ENCODE results near the gene SSNA1.

Gene SSNA1

DNA sequence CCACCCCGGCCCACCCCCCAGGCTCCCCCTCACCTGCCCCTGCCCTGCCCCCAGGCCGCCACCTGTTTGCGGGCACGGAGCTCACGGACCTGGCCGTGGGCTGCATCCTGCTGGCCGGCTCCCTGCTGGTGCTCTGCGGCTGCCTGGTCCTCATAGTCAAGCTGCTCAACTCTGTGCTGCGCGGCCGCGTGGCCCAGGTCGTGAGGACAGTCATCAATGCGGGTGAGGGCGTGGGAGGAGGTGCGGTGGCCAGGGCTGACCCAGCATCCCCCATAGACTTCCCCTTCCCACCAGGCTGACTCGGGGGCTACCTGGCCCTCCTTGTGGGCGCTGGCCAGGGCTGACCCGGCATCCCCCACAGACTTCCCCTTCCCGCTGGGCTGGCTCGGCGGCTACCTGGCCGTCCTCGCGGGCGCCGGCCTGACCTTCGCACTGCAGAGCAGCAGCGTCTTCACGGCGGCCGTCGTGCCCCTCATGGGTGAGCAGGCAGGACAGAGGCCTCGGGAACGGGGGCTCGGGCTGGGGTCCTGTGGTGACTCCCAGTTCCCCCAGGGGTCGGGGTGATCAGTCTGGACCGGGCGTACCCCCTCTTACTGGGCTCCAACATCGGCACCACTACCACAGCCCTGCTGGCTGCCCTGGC is 45.7 kb downstream of the SSNA1 start:
- no peak for DNase-seq

- DNase-seq = no peak
Measured at GRCh38 chr9:137234758-137235423, 46.4 kb downstream of the SSNA1 start.

DNA sequence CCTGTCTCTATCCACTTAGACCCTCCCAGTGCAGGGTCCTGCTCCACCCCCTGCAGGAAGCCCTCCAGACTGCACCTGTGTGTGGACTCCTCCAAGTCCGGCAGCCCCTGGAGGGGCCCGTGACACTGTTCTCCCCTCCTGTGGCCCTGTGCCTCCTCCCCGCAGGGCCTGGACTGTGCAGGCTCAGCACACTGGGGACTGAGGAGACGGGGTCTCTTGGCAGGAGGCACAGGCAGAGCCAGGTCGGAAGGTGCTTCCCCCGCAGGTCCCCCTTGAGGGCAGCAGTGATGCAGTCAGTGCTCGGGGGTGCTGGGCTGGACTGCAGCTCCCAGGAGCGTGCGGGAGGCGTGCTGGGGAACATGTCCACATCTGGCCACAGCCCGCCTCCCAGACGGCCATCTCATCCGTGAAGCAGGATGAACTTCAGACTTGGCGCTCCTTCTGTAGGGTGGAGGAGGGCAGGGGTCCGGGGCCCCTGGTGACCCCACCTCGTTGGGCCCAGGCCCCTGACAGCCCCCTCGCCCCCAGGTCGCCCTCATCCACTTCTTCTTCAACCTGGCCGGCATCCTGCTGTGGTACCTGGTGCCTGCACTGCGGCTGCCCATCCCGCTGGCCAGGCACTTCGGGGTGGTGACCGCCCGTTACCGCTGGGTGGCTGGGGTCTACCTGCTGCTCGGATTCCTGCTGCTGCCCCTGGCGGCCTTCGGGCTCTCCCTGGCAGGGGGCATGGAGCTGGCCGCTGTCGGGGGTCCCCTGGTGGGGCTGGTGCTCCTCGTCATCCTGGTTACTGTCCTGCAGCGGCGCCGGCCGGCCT is 47.2 kb downstream of the SSNA1 start:
- no peak for DNase-seq

DNA sequence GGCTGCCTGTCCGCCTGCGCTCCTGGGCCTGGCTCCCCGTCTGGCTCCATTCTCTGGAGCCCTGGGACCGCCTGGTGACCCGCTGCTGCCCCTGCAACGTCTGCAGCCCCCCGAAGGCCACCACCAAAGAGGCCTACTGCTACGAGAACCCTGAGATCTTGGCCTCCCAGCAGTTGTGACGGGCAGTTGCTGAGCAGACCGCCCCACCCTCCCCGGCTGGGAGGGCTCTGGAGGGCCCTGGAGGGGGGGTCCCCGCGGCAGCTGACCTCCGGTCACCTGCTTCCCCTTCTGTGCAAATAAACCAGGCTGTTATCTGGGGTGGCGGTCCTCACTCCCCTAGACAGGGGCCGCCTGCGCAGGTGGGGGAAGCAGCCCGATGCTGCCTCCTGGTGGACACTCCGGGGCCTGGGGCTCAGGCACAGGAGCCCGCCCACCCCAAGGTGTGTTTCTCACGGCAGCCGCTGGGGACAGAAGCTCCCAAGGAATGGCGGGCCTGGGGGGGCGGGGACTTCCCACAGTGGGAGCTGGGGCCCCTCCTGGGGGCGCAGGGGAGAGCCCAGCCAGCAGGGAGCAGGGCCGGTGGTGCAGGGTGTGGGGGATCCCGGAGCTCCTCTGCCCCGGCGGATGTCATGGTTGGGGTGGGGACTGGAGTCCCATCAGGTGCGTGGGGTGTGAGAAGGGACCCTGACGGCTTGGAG is 47.9 kb downstream of the SSNA1 start:
- DNase-seq = peak; percentile 80

- DNase-seq = peak; percentile 5
Measured at GRCh38 chr9:137236936-137237421, 48.5 kb downstream of the SSNA1 start.

GRCh38 chr9:137237759-137238726 is 49.6 kb downstream of the SSNA1 start:
- DNase-seq = no peak

DNA sequence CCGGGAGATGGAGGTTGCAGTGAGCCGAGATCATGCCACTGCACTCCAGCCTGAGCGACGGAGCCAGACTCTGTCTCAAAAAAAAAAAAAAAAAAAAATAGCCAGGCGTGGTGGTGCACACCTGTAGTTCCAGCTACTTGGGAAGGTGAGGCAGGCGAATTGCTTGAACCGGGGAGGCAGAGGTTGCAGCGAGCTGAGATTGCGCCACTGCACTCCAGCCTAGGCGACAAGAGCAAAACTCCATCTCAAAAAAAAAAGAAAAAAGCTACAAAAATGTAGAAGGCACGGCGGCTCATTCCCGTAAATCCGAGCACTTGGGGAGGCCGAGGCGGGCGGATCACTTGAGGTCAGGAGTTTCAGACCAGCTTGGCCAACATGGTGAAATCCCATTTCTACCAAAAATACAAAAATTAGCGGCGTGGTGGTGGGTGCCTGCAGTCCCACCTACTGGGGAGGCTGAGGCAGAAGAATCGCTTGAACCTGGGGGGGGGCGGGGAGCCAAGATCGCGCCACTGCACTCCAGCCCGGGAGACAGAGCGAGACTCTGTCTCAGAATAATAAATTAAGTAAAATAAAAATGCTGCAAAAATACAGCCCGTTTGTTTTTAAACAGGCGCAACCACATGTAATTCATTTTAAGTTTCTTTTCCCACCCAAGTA is 51.2 kb downstream of the SSNA1 start:
- DNase-seq = peak; percentile 54

All from DMS79 treated with DMSO at 0.1 percent for 48 hours (cell line).